ENCODE results near the gene CEP295NL. TPM values are rescaled to one million over a fixed set of nuclear protein-coding genes. Genes with fewer than 3 reads are reported as not detected.

The CEP295NL gene
- total and polyA plus RNA-seq, 4 donors, result 0.39 to 8.3 (median 4.9) TPM

GRCh38 chr17:78892936-78893379 lies 10.0 kb downstream of the CEP295NL start:
- Histone ChIP-seq H3K9me3 (ENCODE audit: control insufficient read depth in 4 of 4, insufficient read depth in 3 of 4, low read length in 3 of 4) (no peaks in the 10 kb centered on the region), H3K4me3 (no peak overlapping the region), H3K27me3 (ENCODE audit: control insufficient read depth in 3 of 3, insufficient read depth in 3 of 3, low read length in 2 of 3) (no peaks in the 10 kb centered on the region), H3K36me3 (ENCODE audit: control insufficient read depth in 4 of 4, insufficient read depth in 4 of 4, low read length in 4 of 4) (peaks cover 0 to 8% (median 3%) of the 10 kb centered on the region in 4 donors), H3K4me1 (ENCODE audit: control insufficient read depth in 5 of 5, insufficient read depth in 5 of 5, low read length in 5 of 5) (peaks cover 0 to 18% (median 7%) of the 10 kb centered on the region in 5 donors), H3K27ac (ENCODE audit: low read depth in 1 of 2, low read length in 1 of 2) (no peak overlapping the region), H3K9ac (ENCODE audit: insufficient read depth in 1 of 2, low read length in 2 of 2) (no peak overlapping the region)
- no peak for TF ChIP-seq CTCF (IDR thresholded peaks at IDR 0.05; ENCODE audit: control extremely low read depth, extremely low read depth)
- 61 to 77% methylated on average over 6 of the region's 6 CpGs for WGBS, 2 donors
- no peak for DNase-seq
- no peak for ATAC-seq (ENCODE audit: insufficient read depth, low FRiP score)

- H3K36me3 ChIP-seq (ENCODE audit: control insufficient read depth in 4 of 4, insufficient read depth in 4 of 4, low read length in 4 of 4), result peaks cover 0 to 8% (median 3%) of the 10 kb centered on the region in 4 donors
- H3K27me3 ChIP-seq (ENCODE audit: control insufficient read depth in 3 of 3, insufficient read depth in 3 of 3, low read length in 2 of 3), result no peaks in the 10 kb centered on the region
- H3K9ac ChIP-seq (ENCODE audit: insufficient read depth in 1 of 2, low read length in 2 of 2), result no peak overlapping the region
- H3K27ac ChIP-seq (ENCODE audit: low read depth in 1 of 2, low read length in 1 of 2), result peak overlapping the region in 1 of 2 donors; percentile 37
- peaks cover 0 to 18% (median 7%) of the 10 kb centered on the region in 5 donors for H3K4me1 ChIP-seq (ENCODE audit: control insufficient read depth in 5 of 5, insufficient read depth in 5 of 5, low read length in 5 of 5)
- TF ChIP-seq CTCF (IDR thresholded peaks at IDR 0.05; ENCODE audit: control extremely low read depth, extremely low read depth), result no peak
- no peak for ATAC-seq (ENCODE audit: insufficient read depth, low FRiP score)
- H3K9me3 ChIP-seq (ENCODE audit: control insufficient read depth in 4 of 4, insufficient read depth in 3 of 4, low read length in 3 of 4), result no peaks in the 10 kb centered on the region
- DNase-seq, result no peak
- 62 to 74% methylated on average over 5 of the region's 5 CpGs for WGBS, 2 donors
- no peak overlapping the region for H3K4me3 ChIP-seq
Measured at GRCh38 chr17:78892520-78892919, 10.5 kb downstream of the CEP295NL start.

GRCh38 chr17:78892062-78892456 lies 10.9 kb downstream of the CEP295NL start:
- Histone ChIP-seq H3K4me3 (no peak overlapping the region), H3K27ac (ENCODE audit: low read depth in 1 of 2, low read length in 1 of 2) (peak overlapping the region in 1 of 2 donors; percentile 37), H3K36me3 (ENCODE audit: control insufficient read depth in 4 of 4, insufficient read depth in 4 of 4, low read length in 4 of 4) (peaks cover 0 to 8% (median 3%) of the 10 kb centered on the region in 4 donors), H3K9me3 (ENCODE audit: control insufficient read depth in 4 of 4, insufficient read depth in 3 of 4, low read length in 3 of 4) (no peaks in the 10 kb centered on the region), H3K4me1 (ENCODE audit: control insufficient read depth in 5 of 5, insufficient read depth in 5 of 5, low read length in 5 of 5) (peaks cover 0 to 13% (median 7%) of the 10 kb centered on the region in 5 donors), H3K27me3 (ENCODE audit: control insufficient read depth in 3 of 3, insufficient read depth in 3 of 3, low read length in 2 of 3) (no peaks in the 10 kb centered on the region), H3K9ac (ENCODE audit: insufficient read depth in 1 of 2, low read length in 2 of 2) (no peak overlapping the region)
- ATAC-seq (ENCODE audit: insufficient read depth, low FRiP score) (no peak), DNase-seq (no peak)
- TF ChIP-seq CTCF (IDR thresholded peaks at IDR 0.05; ENCODE audit: control extremely low read depth, extremely low read depth), result no peak
- 81 to 87% methylated on average over 14 of the region's 14 CpGs for WGBS, 2 donors

Data from lung (tissue), 12 donors.